Endothelial cell (in vitro differentiated cells): Measurements from ENCODE around the gene MPP2. TPM values are rescaled to one million over a fixed set of nuclear protein-coding genes. Genes with fewer than 3 reads are reported as not detected.

ENCODE experiments used
- DNase-seq: peaks from one replicate; pipeline ENCODE4 v3.0.0; 2021; ENCODE audit warnings: low spot score
- H3K27ac Mint-ChIP-seq: one replicate; pipeline ENCODE4 v1.8.0; 2021; ENCODE audit warnings: mixed read lengths, inconsistent platforms; ENCODE audit not compliant: unreplicated experiment
- H3K27me3 Mint-ChIP-seq: one replicate; pipeline ENCODE4 v1.8.0; 2021; ENCODE audit warnings: mild to moderate bottlenecking, moderate library complexity, mixed read lengths, inconsistent platforms; ENCODE audit not compliant: unreplicated experiment
- H3K36me3 Mint-ChIP-seq: one replicate; pipeline ENCODE4 v1.8.0; 2021; ENCODE audit warnings: mild to moderate bottlenecking, low read depth, mixed read lengths, inconsistent platforms; ENCODE audit not compliant: unreplicated experiment
- H3K4me1 Mint-ChIP-seq: one replicate; pipeline ENCODE4 v1.8.0; 2021; ENCODE audit warnings: mild to moderate bottlenecking, mixed read lengths, inconsistent platforms; ENCODE audit not compliant: unreplicated experiment
- H3K4me3 Mint-ChIP-seq: one replicate; pipeline ENCODE4 v1.8.0; 2021; ENCODE audit warnings: mild to moderate bottlenecking, mixed read lengths, inconsistent platforms; ENCODE audit not compliant: unreplicated experiment
- H3K9me3 Mint-ChIP-seq: one replicate; pipeline ENCODE4 v1.8.0; 2021; ENCODE audit warnings: mixed read lengths, inconsistent platforms; ENCODE audit not compliant: unreplicated experiment
- total RNA-seq: library from RNA; stranded (reverse); fragmentation: NEBNext Ultra II Directional; extraction: Animal tissue kit (Norgen Biotek cat#: 25700); gene quantifications from one replicate; pipeline ENCODE4 v1.2.1, GENCODE V29; 2021; ENCODE audit not compliant: unreplicated experiment
- TF ChIP-seq, protein P1 (sequence below): fragments of 200-600 bp; sonication (generic); IDR thresholded peaks from one replicate; pipeline ENCODE4 v1.5.0; 2021; ENCODE audit warnings: antibody characterized with exemption; ENCODE audit not compliant: unreplicated experiment

The MPP2 gene
- total RNA-seq, 1 donor from 2014 or later: 8.4 TPM

GRCh38 chr17:43860077-43860725 lies 47.1 kb downstream of the MPP2 start:
- DNase-seq: no peak
- Mint-ChIP-seq H3K9me3 (no peaks in the 10 kb centered on the region), H3K4me1 (peaks cover 53% of the 10 kb centered on the region), H3K27ac (peak overlapping the region; percentile 91), H3K4me3 (peak overlapping the region; percentile 59), H3K36me3 (no peaks in the 10 kb centered on the region), H3K27me3 (peaks cover 2% of the 10 kb centered on the region)
- TF ChIP-seq, protein P1, sequence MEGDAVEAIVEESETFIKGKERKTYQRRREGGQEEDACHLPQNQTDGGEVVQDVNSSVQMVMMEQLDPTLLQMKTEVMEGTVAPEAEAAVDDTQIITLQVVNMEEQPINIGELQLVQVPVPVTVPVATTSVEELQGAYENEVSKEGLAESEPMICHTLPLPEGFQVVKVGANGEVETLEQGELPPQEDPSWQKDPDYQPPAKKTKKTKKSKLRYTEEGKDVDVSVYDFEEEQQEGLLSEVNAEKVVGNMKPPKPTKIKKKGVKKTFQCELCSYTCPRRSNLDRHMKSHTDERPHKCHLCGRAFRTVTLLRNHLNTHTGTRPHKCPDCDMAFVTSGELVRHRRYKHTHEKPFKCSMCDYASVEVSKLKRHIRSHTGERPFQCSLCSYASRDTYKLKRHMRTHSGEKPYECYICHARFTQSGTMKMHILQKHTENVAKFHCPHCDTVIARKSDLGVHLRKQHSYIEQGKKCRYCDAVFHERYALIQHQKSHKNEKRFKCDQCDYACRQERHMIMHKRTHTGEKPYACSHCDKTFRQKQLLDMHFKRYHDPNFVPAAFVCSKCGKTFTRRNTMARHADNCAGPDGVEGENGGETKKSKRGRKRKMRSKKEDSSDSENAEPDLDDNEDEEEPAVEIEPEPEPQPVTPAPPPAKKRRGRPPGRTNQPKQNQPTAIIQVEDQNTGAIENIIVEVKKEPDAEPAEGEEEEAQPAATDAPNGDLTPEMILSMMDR: no peak

- Mint-ChIP-seq H3K27ac (peak overlapping the region; percentile 97), H3K4me1 (peaks cover 53% of the 10 kb centered on the region), H3K36me3 (no peaks in the 10 kb centered on the region), H3K9me3 (no peaks in the 10 kb centered on the region), H3K27me3 (peaks cover 2% of the 10 kb centered on the region), H3K4me3 (no peak overlapping the region)
- TF ChIP-seq, protein P1: no peak
- peak; percentile 38 for DNase-seq
Measured at GRCh38 chr17:43857957-43858600, 49.3 kb downstream of the MPP2 start.

DNA sequence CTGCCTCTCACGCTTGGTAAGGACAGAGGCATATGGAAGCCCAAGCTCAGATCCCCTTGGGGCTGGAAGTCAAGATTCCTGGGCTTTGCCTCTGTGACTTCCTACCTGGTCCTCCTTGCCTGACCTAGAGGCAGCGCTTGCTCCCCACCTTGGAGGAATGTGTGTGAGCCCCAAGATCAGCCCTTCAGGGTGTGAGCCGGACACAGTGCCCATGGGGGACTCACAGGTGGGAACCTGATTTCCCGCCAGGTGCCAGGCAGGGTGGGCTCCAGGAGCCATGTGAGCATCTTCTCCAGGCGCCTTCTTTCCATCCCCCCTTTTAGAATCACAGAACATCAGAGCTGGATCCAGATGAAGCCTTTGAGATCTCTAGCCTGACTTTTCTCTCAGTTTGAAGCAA lies 50.2 kb downstream of the MPP2 start:
- Mint-ChIP-seq H3K27me3 (peaks cover 2% of the 10 kb centered on the region), H3K4me1 (peaks cover 49% of the 10 kb centered on the region), H3K4me3 (no peak overlapping the region), H3K9me3 (no peaks in the 10 kb centered on the region), H3K36me3 (no peaks in the 10 kb centered on the region), H3K27ac (peak overlapping the region; percentile 57)
- DNase-seq: no peak
- TF ChIP-seq, protein P1: no peak

- DNase-seq: no peak
- H3K27me3 Mint-ChIP-seq: peaks cover 5% of the 10 kb centered on the region
- no peaks in the 10 kb centered on the region for H3K9me3 Mint-ChIP-seq
- no peak overlapping the region for H3K27ac Mint-ChIP-seq
- peaks cover 43% of the 10 kb centered on the region for H3K4me1 Mint-ChIP-seq
- no peak overlapping the region for H3K4me3 Mint-ChIP-seq
- TF ChIP-seq, protein P1: no peak
- no peaks in the 10 kb centered on the region for H3K36me3 Mint-ChIP-seq
Measured at GRCh38 chr17:43856141-43856540, 51.2 kb downstream of the MPP2 start.

- Mint-ChIP-seq H3K36me3 (no peaks in the 10 kb centered on the region), H3K27ac (no peak overlapping the region), H3K9me3 (no peaks in the 10 kb centered on the region), H3K27me3 (peaks cover 5% of the 10 kb centered on the region), H3K4me1 (peaks cover 35% of the 10 kb centered on the region), H3K4me3 (no peak overlapping the region)
- no peak for DNase-seq
- TF ChIP-seq, protein P1: no peak
Measured at GRCh38 chr17:43855061-43855460, 52.3 kb downstream of the MPP2 start.
